H1 (cell line): ENCODE measurements around the gene GRK5. TPM values are rescaled to one million over a fixed set of nuclear protein-coding genes. Genes with fewer than 3 reads are reported as not detected.

Experiments
- E2F6 ChIP-seq: IDR thresholded peaks from 2 replicates; pipeline ENCODE4 v1.6.1; 2012; ENCODE audit warnings: inconsistent platforms
- EP300 ChIP-seq, 2 experiments: IDR thresholded peaks; 1 replicate in 1 of 2; 2 replicates in 1 of 2; pipeline ENCODE4 v1.6.1; 2011 to 2012; ENCODE audit warnings: low read depth in 2 of 2, low read length in 2 of 2, mild to moderate bottlenecking in 2 of 2, borderline replicate concordance in 1 of 2, inconsistent platforms in 1 of 2, moderate library complexity in 1 of 2
- GTF2F1 ChIP-seq: IDR thresholded peaks from 2 replicates; pipeline ENCODE4 v1.6.1; 2012; ENCODE audit warnings: low read depth, low read length, improper control_type of control experiment, borderline replicate concordance
- polyA plus RNA-seq, 7 experiments: library from polyadenylated mRNA; depleted of rRNA in 3 of 7; stranded (reverse) in 5 of 7; unstranded in 2 of 7; fragments of >200 nt in 5 of 7; fragments of 200-250 nt in 2 of 7; gene quantifications; 1 replicate in 5 of 7; 2 replicates in 1 of 7; 4 replicates in 1 of 7; pipeline versions ENCODE4 v1.2.1 to v1.2.3, GENCODE V29; 2011 to 2013; ENCODE audit warnings: missing spikeins in 2 of 7, mixed read lengths in 2 of 7
- total RNA-seq: library from RNA; stranded (reverse); fragmentation: NEBNext Ultra II Directional; extraction: Animal tissue kit (Norgen Biotek cat#: 25700); gene quantifications from 2 replicates; pipeline ENCODE4 v1.2.1, GENCODE V29; 2021

GRK5 gene
- total and polyA plus RNA-seq, 2 of the 8 experiments (the other 6 are each of a cell fraction or from before 2014, with no cell fraction given): 0.54 to 2.5 TPM

GRCh38 chr10:119346095-119346832, 138.9 kb downstream of the GRK5 start (continued):
- TF ChIP-seq E2F6 (no peak), GTF2F1 (no peak), EP300 (IDR thresholded peaks at IDR 0.05; ENCODE audit: borderline replicate concordance in 1 of 2, low read depth in 2 of 2, low read length in 2 of 2) (no peak)
- TF ChIP-seq, all 59 proteins: peak for 0
